ENCODE measurements around the gene AKIRIN1.

DNA sequence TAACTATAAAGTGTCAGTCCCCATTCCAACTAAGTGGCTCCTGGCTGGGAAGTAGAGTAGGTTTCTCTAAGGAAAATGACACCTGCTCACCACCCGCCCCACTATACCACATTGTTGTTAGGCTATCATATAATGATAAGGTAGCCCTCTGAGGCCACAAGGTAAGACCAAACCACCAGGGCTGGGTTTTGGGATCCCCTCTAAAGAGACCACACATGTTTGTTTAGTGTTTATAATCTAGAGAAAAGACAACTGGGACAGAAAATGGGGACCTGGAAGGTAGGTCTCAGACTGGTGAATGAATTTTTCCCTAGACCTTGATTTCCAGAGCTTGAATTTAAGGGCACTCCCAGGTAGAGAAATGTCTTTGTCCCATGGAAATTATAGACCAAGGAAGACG lies 15.2 kb downstream of the AKIRIN1 start:
- TF ChIP-seq, protein P1, sequence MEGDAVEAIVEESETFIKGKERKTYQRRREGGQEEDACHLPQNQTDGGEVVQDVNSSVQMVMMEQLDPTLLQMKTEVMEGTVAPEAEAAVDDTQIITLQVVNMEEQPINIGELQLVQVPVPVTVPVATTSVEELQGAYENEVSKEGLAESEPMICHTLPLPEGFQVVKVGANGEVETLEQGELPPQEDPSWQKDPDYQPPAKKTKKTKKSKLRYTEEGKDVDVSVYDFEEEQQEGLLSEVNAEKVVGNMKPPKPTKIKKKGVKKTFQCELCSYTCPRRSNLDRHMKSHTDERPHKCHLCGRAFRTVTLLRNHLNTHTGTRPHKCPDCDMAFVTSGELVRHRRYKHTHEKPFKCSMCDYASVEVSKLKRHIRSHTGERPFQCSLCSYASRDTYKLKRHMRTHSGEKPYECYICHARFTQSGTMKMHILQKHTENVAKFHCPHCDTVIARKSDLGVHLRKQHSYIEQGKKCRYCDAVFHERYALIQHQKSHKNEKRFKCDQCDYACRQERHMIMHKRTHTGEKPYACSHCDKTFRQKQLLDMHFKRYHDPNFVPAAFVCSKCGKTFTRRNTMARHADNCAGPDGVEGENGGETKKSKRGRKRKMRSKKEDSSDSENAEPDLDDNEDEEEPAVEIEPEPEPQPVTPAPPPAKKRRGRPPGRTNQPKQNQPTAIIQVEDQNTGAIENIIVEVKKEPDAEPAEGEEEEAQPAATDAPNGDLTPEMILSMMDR (conservative IDR thresholded peaks at IDR 0.05 in 1 of 2, IDR thresholded peaks at IDR 0.05 in 1 of 2; ENCODE audit: low read depth in 1 of 2, low read length in 2 of 2) = no peak
- TF ChIP-seq EZH2 (IDR thresholded peaks at IDR 0.05; ENCODE audit: low read length, missing control alignments) = no peak

All from fibroblast of lung (primary cell).